SH-SY5Y (cell line): Measurements from ENCODE around the gene NIPAL1.

ENCODE experiments used
- GATA2 ChIP-seq: IDR thresholded peaks from 2 replicates; pipeline ENCODE4 v1.6.1; 2011; ENCODE audit warnings: mild to moderate bottlenecking, low read depth, low read length
- GATA3 ChIP-seq: IDR thresholded peaks from 2 replicates; pipeline ENCODE4 v1.6.1; 2011; ENCODE audit warnings: low read depth, mild to moderate bottlenecking, low read length, moderate library complexity

- TF ChIP-seq GATA3 = no peak
- no peak for TF ChIP-seq GATA2
Observed at GRCh38 chr4:48028696-48029095, 12.1 kb downstream of the NIPAL1 start.
